Left lung (tissue), 10 donors: ENCODE data around the gene SPRR2D. TPM values are rescaled to one million over a fixed set of nuclear protein-coding genes. Genes with fewer than 3 reads are reported as not detected.
A peak's percentile ranks its signal among the peaks of the same experiment; 100 is the strongest.

Source experiments
- ATAC-seq: fragments of 200-7000 bp; cut with Tn5 transposase; one replicate; pipeline ENCODE4 v1.9.1; 2020; ENCODE audit warnings: moderate library complexity
- DNase-seq, 4 donors: peaks; one replicate each; pipeline ENCODE4 v3.0.0-alpha.2; 2013 to 2020
- H3K27ac ChIP-seq, 2 donors: fragments of 200-600 bp; sonication (generic) in 1 of 2; one replicate each; pipeline versions ENCODE4 v1.5.0 to v1.8.0; 2020 to 2021
- H3K27me3 ChIP-seq, 2 donors: fragments of 200-600 bp; sonication (generic) in 1 of 2; one replicate each; pipeline versions ENCODE4 v1.5.0 to v1.8.0; 2020 to 2021
- H3K36me3 ChIP-seq, 2 donors: fragments of 200-600 bp; sonication (generic) in 1 of 2; one replicate each; pipeline versions ENCODE4 v1.5.0 to v1.8.0; 2020 to 2021
- H3K4me1 ChIP-seq, 2 donors: fragments of 200-600 bp; one replicate each; pipeline ENCODE4 v1.8.0; 2021
- H3K4me3 ChIP-seq, 2 donors: fragments of 200-600 bp; sonication (generic) in 1 of 2; one replicate each; pipeline versions ENCODE4 v1.5.0 to v1.8.0; 2020 to 2021; ENCODE audit warnings: mild to moderate bottlenecking in 1 of 2
- H3K9me3 ChIP-seq, 2 donors: fragments of 200-600 bp; sonication (generic) in 1 of 2; one replicate each; pipeline versions ENCODE4 v1.5.0 to v1.8.0; 2020 to 2021
- CTCF ChIP-seq, 2 donors: fragments of 200-600 bp; sonication (generic) in 1 of 2; IDR thresholded peaks; one replicate each; pipeline versions ENCODE4 v1.5.0 to v1.8.0; 2021; ENCODE audit warnings: antibody characterized with exemption in 2 of 2
- intact Hi-C, 2 donors: fragments of 100-400 bp; cut with DNase I; formaldehyde crosslinking; loops; one replicate each; pipeline versions ENCODE4 v1.11.2 to v1.14.2; 2022
- polyA plus RNA-seq, 6 donors: library from polyadenylated mRNA; unstranded; fragments of 120-200 nt; gene quantifications; one replicate each; pipeline ENCODE4 v1.2.1, GENCODE V29; 2013; ENCODE audit not compliant: insufficient read length in 6 of 6
- total RNA-seq, 2 donors: library from RNA; stranded (reverse); fragmentation: NEBNext Ultra II Directional; extraction: Animal tissue kit (Norgen Biotek cat#: 25700); gene quantifications; one replicate each; pipeline ENCODE4 v1.2.1, GENCODE V29; 2021
- donor health status: DM: no; HTN: yes; CAD: no.
- donor health status: DM: no; HTN: no; CAD: no.

SPRR2D gene
- total and polyA plus RNA-seq, 8 donors, result not detected

DNA sequence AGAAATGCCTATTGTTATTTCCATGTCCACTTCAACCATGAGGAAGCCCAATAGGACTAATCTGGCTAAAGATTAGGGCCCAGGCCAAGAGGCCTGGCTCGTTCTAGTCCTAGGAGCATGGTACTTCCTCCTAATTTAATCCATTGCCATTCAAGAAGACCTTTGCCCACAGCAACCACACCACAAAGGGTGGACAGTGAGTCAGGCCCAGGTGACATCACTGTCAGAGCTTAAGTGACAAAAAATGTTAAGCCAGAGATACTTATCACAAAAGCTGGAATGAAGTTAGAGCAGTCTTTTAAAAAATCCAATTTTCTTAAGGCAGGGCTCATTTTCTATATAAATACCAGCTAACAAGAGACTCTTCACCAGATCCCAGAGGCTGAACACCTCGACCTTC lies 39.5 kb downstream of the SPRR2D start, which contains the start of gene SPRR3:
Gene SPRR3, plus strand, starts transcription at position 368 of the 400 bp plus-strand sequence. CDS start 1,272 bp downstream, outside the sequence.
- intact Hi-C loops, result no loop called here
- no peak for TF ChIP-seq CTCF (IDR thresholded peaks at IDR 0.05)
- no peak for ATAC-seq

GRCh38 chr1:153000294-153000693 lies 40.6 kb downstream of the SPRR2D start:
- H3K9me3 ChIP-seq, result no peaks in the 10 kb centered on the region
- H3K27me3 ChIP-seq, result no peaks in the 10 kb centered on the region
- intact Hi-C loops, result no loop called here
- ATAC-seq, result no peak
- no peak for TF ChIP-seq CTCF (IDR thresholded peaks at IDR 0.05)
- DNase-seq, result no peak
- no peaks in the 10 kb centered on the region for H3K4me1 ChIP-seq
- no peaks in the 10 kb centered on the region for H3K36me3 ChIP-seq
- H3K27ac ChIP-seq, result no peak overlapping the region
- H3K4me3 ChIP-seq, result no peak overlapping the region

More for the DNA sequence above, 39.5 kb downstream of the SPRR2D start, which contains the start of gene SPRR3:
- Histone ChIP-seq H3K27me3 (no peaks in the 10 kb centered on the region), H3K36me3 (no peaks in the 10 kb centered on the region), H3K4me3 (no peak within 1 kb of the TSS), H3K27ac (no peak within 1 kb of the TSS), H3K4me1 (no peaks in the 10 kb centered on the region), H3K9me3 (no peaks in the 10 kb centered on the region)
- DNase-seq, result no peak

- Histone ChIP-seq H3K4me1 (no peaks in the 10 kb centered on the region), H3K36me3 (no peaks in the 10 kb centered on the region), H3K27ac (no peak overlapping the region), H3K9me3 (peaks cover 0 to under 1% of the 10 kb centered on the region in 2 donors), H3K4me3 (no peak overlapping the region), H3K27me3 (no peaks in the 10 kb centered on the region)
- ATAC-seq (no peak), DNase-seq (peak in 1 of 4 donors; percentile 8)
- TF ChIP-seq CTCF (IDR thresholded peaks at IDR 0.05), result no peak
- intact Hi-C loops, result no loop called here
Measured at GRCh38 chr1:152999818-153000217, 41.1 kb downstream of the SPRR2D start.

- H3K36me3 ChIP-seq, result no peaks in the 10 kb centered on the region
- intact Hi-C loops, result no loop called here
- no peaks in the 10 kb centered on the region for H3K27me3 ChIP-seq
- H3K27ac ChIP-seq, result no peak overlapping the region
- DNase-seq, result no peak
- TF ChIP-seq CTCF (IDR thresholded peaks at IDR 0.05), result no peak
- no peak for ATAC-seq
- no peak overlapping the region for H3K4me3 ChIP-seq
- no peaks in the 10 kb centered on the region for H3K4me1 ChIP-seq
- H3K9me3 ChIP-seq, result peaks cover 0 to 4% of the 10 kb centered on the region in 2 donors
Measured at GRCh38 chr1:152998476-152998875, 42.4 kb downstream of the SPRR2D start.

DNA sequence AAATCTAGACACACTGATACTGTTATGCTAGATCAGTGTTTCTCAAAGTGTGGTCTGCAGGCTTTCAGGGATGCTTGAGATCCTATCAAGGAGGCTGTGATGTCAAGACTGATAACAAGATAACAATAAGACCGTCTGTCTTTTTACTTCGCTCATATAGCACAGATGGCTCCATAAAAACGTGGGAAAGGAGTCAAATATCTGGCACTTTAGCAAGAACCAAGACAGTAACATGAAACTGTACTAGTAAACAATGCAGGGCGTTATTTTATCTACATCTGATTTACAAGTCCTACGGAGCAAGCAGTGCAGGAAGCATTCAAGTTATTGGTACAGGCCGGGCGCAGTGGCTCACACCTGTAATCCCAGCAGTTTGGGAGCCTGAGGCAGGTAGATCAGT lies 43.0 kb downstream of the SPRR2D start:
- no peaks in the 10 kb centered on the region for H3K4me1 ChIP-seq
- no peaks in the 10 kb centered on the region for H3K27me3 ChIP-seq
- no peak overlapping the region for H3K4me3 ChIP-seq
- no peak for TF ChIP-seq CTCF (IDR thresholded peaks at IDR 0.05)
- intact Hi-C loops, result no loop called here
- DNase-seq (no peak), ATAC-seq (no peak)
- H3K36me3 ChIP-seq, result no peaks in the 10 kb centered on the region
- no peak overlapping the region for H3K27ac ChIP-seq
- H3K9me3 ChIP-seq, result peaks cover 0 to 4% of the 10 kb centered on the region in 2 donors
